ENCODE results near the gene STK26.

The STK26 gene

DNA sequence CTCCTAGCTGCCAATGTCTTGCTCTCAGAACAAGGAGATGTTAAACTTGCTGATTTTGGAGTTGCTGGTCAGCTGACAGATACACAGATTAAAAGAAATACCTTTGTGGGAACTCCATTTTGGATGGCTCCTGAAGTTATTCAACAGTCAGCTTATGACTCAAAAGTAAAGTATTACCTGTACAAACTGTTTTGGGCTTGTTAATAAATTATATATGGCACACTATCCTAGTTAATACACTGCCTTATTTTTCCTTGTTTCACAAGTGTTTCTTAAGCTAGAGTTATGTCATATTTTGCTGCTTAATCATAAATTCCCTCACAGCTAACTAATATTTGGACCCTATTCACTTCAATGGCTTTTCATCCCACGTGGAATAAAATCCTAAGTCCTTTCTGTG, 45.3 kb downstream of the STK26 start:
- Histone ChIP-seq H4K20me1 (ENCODE audit: insufficient read depth) (no peaks in the 10 kb centered on the region), H3K27ac (no peak overlapping the region), H2AFZ (ENCODE audit: low read depth) (no peak overlapping the region), H3K79me2 (ENCODE audit: insufficient read depth, low read depth) (no peaks in the 10 kb centered on the region), H3K4me2 (no peak overlapping the region), H3K36me3 (ENCODE audit: insufficient read depth) (no peaks in the 10 kb centered on the region), H3K27me3 (ENCODE audit: insufficient read depth, low read depth) (no peaks in the 10 kb centered on the region), H3K4me1 (ENCODE audit: low read depth, poor library complexity, severe bottlenecking) (no peaks in the 10 kb centered on the region), H3K4me3 (IDR thresholded peaks at IDR 0.05; ENCODE audit: insufficient read depth, low read depth, low read length) (no peak overlapping the region), H3K9ac (no peak overlapping the region)
- TF ChIP-seq, protein P1, sequence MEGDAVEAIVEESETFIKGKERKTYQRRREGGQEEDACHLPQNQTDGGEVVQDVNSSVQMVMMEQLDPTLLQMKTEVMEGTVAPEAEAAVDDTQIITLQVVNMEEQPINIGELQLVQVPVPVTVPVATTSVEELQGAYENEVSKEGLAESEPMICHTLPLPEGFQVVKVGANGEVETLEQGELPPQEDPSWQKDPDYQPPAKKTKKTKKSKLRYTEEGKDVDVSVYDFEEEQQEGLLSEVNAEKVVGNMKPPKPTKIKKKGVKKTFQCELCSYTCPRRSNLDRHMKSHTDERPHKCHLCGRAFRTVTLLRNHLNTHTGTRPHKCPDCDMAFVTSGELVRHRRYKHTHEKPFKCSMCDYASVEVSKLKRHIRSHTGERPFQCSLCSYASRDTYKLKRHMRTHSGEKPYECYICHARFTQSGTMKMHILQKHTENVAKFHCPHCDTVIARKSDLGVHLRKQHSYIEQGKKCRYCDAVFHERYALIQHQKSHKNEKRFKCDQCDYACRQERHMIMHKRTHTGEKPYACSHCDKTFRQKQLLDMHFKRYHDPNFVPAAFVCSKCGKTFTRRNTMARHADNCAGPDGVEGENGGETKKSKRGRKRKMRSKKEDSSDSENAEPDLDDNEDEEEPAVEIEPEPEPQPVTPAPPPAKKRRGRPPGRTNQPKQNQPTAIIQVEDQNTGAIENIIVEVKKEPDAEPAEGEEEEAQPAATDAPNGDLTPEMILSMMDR (conservative IDR thresholded peaks at IDR 0.05; ENCODE audit: low read depth, low read length), result no peak

- Histone ChIP-seq H3K79me2 (ENCODE audit: insufficient read depth, low read depth) (no peaks in the 10 kb centered on the region), H2AFZ (ENCODE audit: low read depth) (no peak overlapping the region), H4K20me1 (ENCODE audit: insufficient read depth) (no peaks in the 10 kb centered on the region), H3K27me3 (ENCODE audit: insufficient read depth, low read depth) (no peaks in the 10 kb centered on the region), H3K4me3 (IDR thresholded peaks at IDR 0.05; ENCODE audit: insufficient read depth, low read depth, low read length) (no peak overlapping the region), H3K4me1 (ENCODE audit: low read depth, poor library complexity, severe bottlenecking) (no peaks in the 10 kb centered on the region), H3K4me2 (no peak overlapping the region), H3K36me3 (ENCODE audit: insufficient read depth) (no peaks in the 10 kb centered on the region), H3K27ac (no peak overlapping the region), H3K9ac (no peak overlapping the region)
- TF ChIP-seq, protein P1 (conservative IDR thresholded peaks at IDR 0.05; ENCODE audit: low read depth, low read length), result no peak; the same call in 1 of the 2 replicates
These were observed 48.2 kb downstream of the STK26 start for GRCh38 chrX:132071254-132071653.

- TF ChIP-seq, protein P1 (conservative IDR thresholded peaks at IDR 0.05; ENCODE audit: low read depth, low read length), result no peak
- Histone ChIP-seq H4K20me1 (ENCODE audit: insufficient read depth) (no peaks in the 10 kb centered on the region), H3K27ac (no peak overlapping the region), H3K4me1 (ENCODE audit: low read depth, poor library complexity, severe bottlenecking) (no peaks in the 10 kb centered on the region), H3K9ac (no peak overlapping the region), H2AFZ (ENCODE audit: low read depth) (no peak overlapping the region), H3K4me3 (IDR thresholded peaks at IDR 0.05; ENCODE audit: insufficient read depth, low read depth, low read length) (no peak overlapping the region), H3K4me2 (no peak overlapping the region), H3K27me3 (ENCODE audit: insufficient read depth, low read depth) (no peaks in the 10 kb centered on the region), H3K36me3 (ENCODE audit: insufficient read depth) (no peaks in the 10 kb centered on the region), H3K79me2 (ENCODE audit: insufficient read depth, low read depth) (no peaks in the 10 kb centered on the region)
These were observed 54.3 kb downstream of the STK26 start for GRCh38 chrX:132077414-132077813.

GRCh38 chrX:132077912-132078311, 54.8 kb downstream of the STK26 start:
- Histone ChIP-seq H4K20me1 (ENCODE audit: insufficient read depth) (no peaks in the 10 kb centered on the region), H3K27me3 (ENCODE audit: insufficient read depth, low read depth) (no peaks in the 10 kb centered on the region), H3K36me3 (ENCODE audit: insufficient read depth) (no peaks in the 10 kb centered on the region), H2AFZ (ENCODE audit: low read depth) (no peak overlapping the region), H3K79me2 (ENCODE audit: insufficient read depth, low read depth) (no peaks in the 10 kb centered on the region), H3K9ac (no peak overlapping the region), H3K27ac (no peak overlapping the region), H3K4me3 (IDR thresholded peaks at IDR 0.05; ENCODE audit: insufficient read depth, low read depth, low read length) (no peak overlapping the region), H3K4me1 (ENCODE audit: low read depth, poor library complexity, severe bottlenecking) (no peaks in the 10 kb centered on the region), H3K4me2 (no peak overlapping the region)
- TF ChIP-seq, protein P1 (conservative IDR thresholded peaks at IDR 0.05; ENCODE audit: low read depth, low read length), result no peak
